Esophagus (tissue), 2 donors: ENCODE measurements around the gene P3H2. TPM values are rescaled to one million over a fixed set of nuclear protein-coding genes. Genes with fewer than 3 reads are reported as not detected.

ENCODE experiments used
- H3K27ac ChIP-seq, 2 donors: one replicate each; pipeline ENCODE4 v1.5.1; 2013; ENCODE audit warnings: low read depth in 2 of 2, mild to moderate bottlenecking in 2 of 2, inconsistent platforms in 1 of 2, low read length in 1 of 2, moderate library complexity in 1 of 2
- H3K27me3 ChIP-seq, 2 donors: one replicate each; pipeline ENCODE4 v1.6.1; 2013; ENCODE audit warnings: low read length in 2 of 2, control low read depth in 1 of 2, mild to moderate bottlenecking in 1 of 2; ENCODE audit not compliant: insufficient read depth in 2 of 2, control insufficient read depth in 1 of 2
- H3K36me3 ChIP-seq, 2 donors: one replicate each; pipeline ENCODE4 v1.6.1; 2013; ENCODE audit warnings: low read length in 1 of 2; ENCODE audit not compliant: control insufficient read depth in 2 of 2, insufficient read depth in 2 of 2
- H3K4me1 ChIP-seq, 2 donors: one replicate each; pipeline ENCODE4 v1.6.1; 2013; ENCODE audit warnings: low read length in 1 of 2; ENCODE audit not compliant: control insufficient read depth in 2 of 2, insufficient read depth in 2 of 2
- H3K4me3 ChIP-seq, 2 donors: one replicate each; pipeline ENCODE4 v1.5.1; 2013; ENCODE audit warnings: low read length in 2 of 2, mild to moderate bottlenecking in 2 of 2, low read depth in 1 of 2, moderate library complexity in 1 of 2
- H3K9me3 ChIP-seq, 2 donors: one replicate each; pipeline ENCODE4 v1.6.1; 2013; ENCODE audit warnings: mild to moderate bottlenecking in 2 of 2, low read depth in 1 of 2, low read length in 1 of 2, moderate library complexity in 1 of 2; ENCODE audit not compliant: control insufficient read depth in 2 of 2, insufficient read depth in 1 of 2
- WGBS, 2 donors: extraction: QIAGEN DNeasy Blood & Tissue Kit; methylation state at CpG; one replicate each; pipeline ENCODE4 v1.1.7; 2013; 5-methylcytosine and 5-hydroxymethylcytosine counted together
- polyA plus RNA-seq, 2 donors: library from polyadenylated mRNA; stranded (reverse); fragments of 200-250 nt; gene quantifications; one replicate each; pipeline ENCODE4 v1.2.3, GENCODE V29; 2013
- donor health status: healthy with polysubstance abuse.
- donor health status: Bipolar disorder and iron deficiency.

Gene P3H2
- polyA plus RNA-seq, 2 donors: 4.9 to 9.8 TPM

- Histone ChIP-seq H3K27me3 (no peaks in the 10 kb centered on the region), H3K27ac (no peak overlapping the region), H3K36me3 (no peaks in the 10 kb centered on the region), H3K4me1 (no peaks in the 10 kb centered on the region), H3K9me3 (no peaks in the 10 kb centered on the region), H3K4me3 (no peak overlapping the region)
- 90 to 92% methylated on average over 6 of the region's 6 CpGs for WGBS, 2 donors
These were observed 7.1 kb upstream of the P3H2 start for GRCh38 chr3:190127797-190128196.

- Histone ChIP-seq H3K27ac (no peak overlapping the region), H3K36me3 (no peaks in the 10 kb centered on the region), H3K4me1 (no peaks in the 10 kb centered on the region), H3K27me3 (no peaks in the 10 kb centered on the region), H3K4me3 (no peak overlapping the region), H3K9me3 (no peaks in the 10 kb centered on the region)
- WGBS, 2 donors: 62 to 67% methylated on average over 1 of the region's 1 CpG
These were observed 6.5 kb upstream of the P3H2 start for GRCh38 chr3:190127195-190127594.

GRCh38 chr3:190125436-190126068 lies 4.9 kb upstream of the P3H2 start:
- Histone ChIP-seq H3K4me3 (no peak overlapping the region), H3K27me3 (no peaks in the 10 kb centered on the region), H3K27ac (no peak overlapping the region), H3K36me3 (no peaks in the 10 kb centered on the region), H3K4me1 (peaks cover 0 to 3% of the 10 kb centered on the region in 2 donors), H3K9me3 (no peaks in the 10 kb centered on the region)
- WGBS, 2 donors: 73 to 85% methylated on average over 9 of the region's 9 CpGs

- Histone ChIP-seq H3K4me3 (no peak overlapping the region), H3K9me3 (no peaks in the 10 kb centered on the region)
- WGBS, 2 donors: 54 to 57% methylated on average over 3 of the region's 3 CpGs
These were observed 3.4 kb upstream of the P3H2 start for GRCh38 chr3:190124067-190124466.

GRCh38 chr3:190122198-190122771 lies 1.6 kb upstream of the P3H2 start:
- WGBS, 2 donors: 71 to 72% methylated on average over 8 of the region's 8 CpGs
- Histone ChIP-seq H3K4me3 (no peak overlapping the region), H3K27me3 (no peaks in the 10 kb centered on the region), H3K4me1 (peaks cover 0 to 3% of the 10 kb centered on the region in 2 donors), H3K9me3 (no peaks in the 10 kb centered on the region), H3K27ac (no peak overlapping the region), H3K36me3 (no peaks in the 10 kb centered on the region)

More at GRCh38 chr3:190124067-190124466, 3.4 kb upstream of the P3H2 start:
- Histone ChIP-seq H3K4me1 (peaks cover 0 to 3% of the 10 kb centered on the region in 2 donors), H3K27me3 (no peaks in the 10 kb centered on the region), H3K27ac (no peak overlapping the region), H3K36me3 (no peaks in the 10 kb centered on the region)

GRCh38 chr3:190121383-190121782 lies 686 bp upstream of the P3H2 start:
- Histone ChIP-seq H3K4me3 (no peak overlapping the region), H3K27ac (peak overlapping the region in 1 of 2 donors; percentile 60), H3K4me1 (peaks cover 0 to 3% of the 10 kb centered on the region in 2 donors), H3K27me3 (no peaks in the 10 kb centered on the region), H3K36me3 (no peaks in the 10 kb centered on the region), H3K9me3 (no peaks in the 10 kb centered on the region)
- WGBS, 2 donors: 83 to 84% methylated on average over 12 of the region's 12 CpGs

- Histone ChIP-seq H3K27me3 (no peaks in the 10 kb centered on the region), H3K4me1 (peaks cover 0 to 3% of the 10 kb centered on the region in 2 donors), H3K9me3 (no peaks in the 10 kb centered on the region), H3K36me3 (no peaks in the 10 kb centered on the region), H3K4me3 (peak overlapping the region; percentile 71 to 85), H3K27ac (peak overlapping the region; percentile 60 to 63)
- WGBS, 2 donors: 32 to 35% methylated on average over 13 of the region's 13 CpGs
These were observed 322 bp upstream of the P3H2 start for GRCh38 chr3:190121061-190121377.

- no peaks in the 10 kb centered on the region for H3K9me3 ChIP-seq
- H3K27me3 ChIP-seq: no peaks in the 10 kb centered on the region
- peaks cover 0 to 3% of the 10 kb centered on the region in 2 donors for H3K4me1 ChIP-seq
- no peak overlapping the region for H3K27ac ChIP-seq
- no peaks in the 10 kb centered on the region for H3K36me3 ChIP-seq
- 31% methylated on average over 9 of the region's 9 CpGs for WGBS, 2 donors
- H3K4me3 ChIP-seq: peak overlapping the region; percentile 71 to 85
These were observed 1.0 kb downstream of the P3H2 start for GRCh38 chr3:190119461-190120268.

GRCh38 chr3:190118438-190118837 lies 2.3 kb downstream of the P3H2 start:
- Histone ChIP-seq H3K4me1 (peaks cover 0 to 3% of the 10 kb centered on the region in 2 donors), H3K27ac (no peak overlapping the region), H3K27me3 (no peaks in the 10 kb centered on the region), H3K36me3 (no peaks in the 10 kb centered on the region), H3K4me3 (no peak overlapping the region), H3K9me3 (no peaks in the 10 kb centered on the region)
- WGBS, 2 donors: 74 to 81% methylated on average over 3 of the region's 3 CpGs
